NCI-H2196 (cell line): Measurements from ENCODE around the gene AP3D1.
A peak's percentile ranks its signal among the peaks of the same experiment; 100 is the strongest.

Experiments used
- DNase-seq: peaks from one replicate; lab custom pipeline; 2025; ENCODE audit not compliant: unreplicated experiment; lab: John Stamatoyannopoulos, UW

AP3D1 gene

GRCh38 chr19:2113439-2114211, 37.7 kb downstream of the AP3D1 start:
- DNase-seq, result no peak

- no peak for DNase-seq
These were observed 38.6 kb downstream of the AP3D1 start for GRCh38 chr19:2112516-2113320.

DNA sequence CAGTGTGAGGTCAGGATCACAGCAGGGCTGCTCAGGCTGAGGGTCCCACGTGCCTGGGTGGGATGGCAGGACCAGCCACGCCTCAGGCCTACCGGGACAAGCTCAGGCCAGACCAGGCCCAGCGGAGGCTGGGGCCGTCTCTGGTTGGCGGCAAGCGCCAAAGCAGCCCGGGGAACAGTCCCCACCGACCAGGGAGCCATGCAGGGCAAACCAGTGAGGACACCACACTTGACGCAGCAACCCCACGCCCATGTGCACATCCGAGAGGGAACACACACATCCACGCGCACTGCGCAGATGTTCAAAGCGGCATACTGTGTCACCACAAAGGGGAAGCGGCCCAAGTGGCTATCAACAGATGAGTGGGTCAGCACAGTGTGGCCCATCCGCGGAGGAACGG, 39.5 kb downstream of the AP3D1 start:
- no peak for DNase-seq

DNA sequence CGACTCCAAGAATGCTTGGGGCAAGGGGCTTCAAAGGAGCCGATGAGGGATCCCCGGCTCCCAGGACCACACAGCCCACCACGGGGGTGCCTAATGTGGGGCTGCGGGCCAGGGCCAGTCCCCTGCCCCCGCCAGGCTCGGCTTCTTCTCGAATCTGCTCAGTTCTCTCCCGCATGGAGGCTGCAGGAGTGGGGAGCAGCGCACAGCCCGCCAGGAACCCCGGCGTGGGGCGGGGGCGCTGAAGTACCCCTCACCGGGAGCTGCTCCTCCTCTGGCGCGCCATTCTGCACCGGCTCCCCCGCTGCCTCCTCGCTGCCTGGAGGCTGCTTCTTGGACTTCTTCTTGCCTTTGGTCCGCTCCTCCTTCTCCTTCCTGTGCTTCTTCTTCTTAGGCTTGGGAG, 39.9 kb downstream of the AP3D1 start:
- no peak for DNase-seq

DNA sequence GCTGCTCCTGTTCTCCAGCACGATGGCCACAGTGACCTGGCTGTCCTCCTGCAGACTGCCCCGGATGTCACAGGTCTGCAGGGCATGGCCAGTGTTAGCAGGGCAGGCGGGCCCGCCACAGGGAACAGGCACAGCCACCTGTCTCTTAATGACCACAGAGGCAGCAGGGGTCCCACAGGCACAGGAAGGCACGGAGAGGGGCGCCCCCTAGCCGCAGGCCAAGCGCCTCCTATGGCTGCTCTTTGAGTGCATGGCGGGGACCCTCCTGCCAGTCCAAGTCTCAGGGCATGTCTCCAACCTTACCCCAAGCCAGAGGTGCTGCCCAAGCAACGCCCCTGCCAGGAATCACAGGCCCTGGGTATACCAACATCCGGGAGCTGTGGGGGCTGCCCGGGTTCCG, 40.5 kb downstream of the AP3D1 start:
- DNase-seq, result no peak

- no peak for DNase-seq
These were observed 42.1 kb downstream of the AP3D1 start for GRCh38 chr19:2109046-2109864.

- DNase-seq, result no peak
These were observed 42.9 kb downstream of the AP3D1 start for GRCh38 chr19:2108251-2109016.

DNA sequence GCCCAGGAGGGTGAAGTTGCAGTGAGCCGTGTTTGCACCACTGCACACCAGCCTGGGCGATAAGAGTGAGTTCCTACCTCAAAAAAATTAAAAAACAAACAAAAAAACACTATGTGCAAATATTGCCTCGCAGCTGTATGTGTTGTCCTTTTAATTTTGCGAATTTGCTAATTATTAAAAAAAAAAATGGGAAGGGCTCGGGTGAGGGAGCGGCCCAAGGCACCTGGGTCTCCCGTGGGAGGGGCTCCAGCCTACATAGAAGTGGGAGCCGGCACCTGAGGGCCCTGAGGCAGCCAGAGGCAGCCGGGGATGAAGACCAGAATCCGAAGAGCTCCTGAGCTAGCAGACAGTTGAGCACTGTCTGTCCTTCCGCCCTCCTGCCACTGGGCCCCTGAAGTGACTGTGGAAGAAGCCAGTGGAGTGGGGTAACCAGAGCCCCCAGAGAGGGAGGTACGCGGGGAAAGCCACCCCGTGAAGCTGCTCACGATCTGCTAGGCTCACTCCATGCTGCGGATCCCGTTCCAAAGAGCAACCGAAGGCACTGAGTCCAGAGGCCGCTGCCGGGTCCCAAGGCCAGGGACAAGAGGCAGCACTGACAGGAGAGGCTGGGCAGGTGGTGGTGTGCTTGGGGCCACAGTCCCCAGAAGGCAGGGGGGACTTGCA, 48.2 kb downstream of the AP3D1 start:
- DNase-seq, result no peak

- no peak for DNase-seq
These were observed 49.7 kb downstream of the AP3D1 start for GRCh38 chr19:2101417-2102335.

DNA sequence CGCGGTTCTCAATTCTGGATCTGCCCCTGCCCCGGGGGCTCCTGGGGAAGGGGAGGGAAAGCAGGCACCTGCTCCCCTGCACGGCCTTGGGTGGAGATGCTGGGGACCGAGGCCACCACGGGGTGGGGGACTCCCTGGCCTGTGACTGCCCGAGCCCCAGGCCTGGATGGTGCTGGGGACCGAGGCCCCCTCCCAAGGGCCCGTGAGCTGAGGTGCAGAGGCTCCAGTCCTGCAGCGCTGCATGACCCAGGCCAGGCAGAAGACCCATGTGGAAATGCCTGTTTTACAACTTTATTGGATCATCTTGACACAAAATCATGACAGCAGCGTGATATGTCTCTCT, 50.7 kb downstream of the AP3D1 start:
- DNase-seq, result no peak

DNA sequence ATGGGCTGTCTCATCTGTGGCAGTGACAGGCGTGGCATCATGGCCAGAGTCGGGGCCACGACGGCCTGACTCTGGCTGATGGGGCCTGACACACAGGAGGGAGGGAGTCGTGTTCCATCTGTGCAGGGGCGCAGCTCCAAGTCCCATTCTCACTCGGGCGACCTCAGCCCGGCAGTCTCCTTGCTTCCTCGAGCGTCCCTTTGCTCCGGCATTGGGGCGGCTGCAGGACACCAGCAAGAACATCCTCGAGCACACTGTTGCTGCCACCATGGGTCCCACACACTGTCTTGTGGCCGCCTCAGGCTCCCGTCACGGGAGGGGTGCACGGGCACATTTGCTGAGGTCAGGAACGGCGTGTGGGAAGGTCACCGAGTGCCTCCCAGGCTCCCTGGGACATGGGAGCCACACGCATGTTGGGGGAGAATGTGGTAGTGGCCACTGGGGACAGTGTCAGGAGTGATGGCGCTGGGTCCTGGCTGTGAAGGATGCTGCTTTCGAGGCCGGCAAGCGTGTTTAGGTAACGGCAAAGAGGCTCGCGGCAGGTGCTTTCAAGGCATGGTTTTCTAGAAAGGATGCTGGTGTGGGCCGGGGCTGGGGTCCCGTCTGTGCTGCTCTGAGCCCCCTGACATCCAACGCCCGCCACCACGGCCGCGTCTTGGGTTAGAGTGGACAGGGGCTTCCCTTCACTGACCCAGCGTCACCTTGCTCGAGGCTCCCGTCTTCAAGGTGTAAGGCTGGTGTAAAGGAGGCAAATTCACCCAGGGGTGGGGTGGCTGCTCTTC, 51.2 kb downstream of the AP3D1 start:
- DNase-seq, result no peak

- no peak for DNase-seq
These were observed 52.3 kb downstream of the AP3D1 start for GRCh38 chr19:2099054-2099501.

- no peak for DNase-seq
These were observed 53.5 kb downstream of the AP3D1 start for GRCh38 chr19:2097886-2098327.

GRCh38 chr19:2097203-2097885, 54.0 kb downstream of the AP3D1 start:
- peak; percentile 44 for DNase-seq

GRCh38 chr19:2096480-2097202, 54.7 kb downstream of the AP3D1 start, which contains the start of gene IZUMO4:
TSS of gene IZUMO4 (plus strand) at chr19:2096915. CDS start at chr19:2096946, 31 bp downstream.
- DNase-seq, result peak; percentile 99

GRCh38 chr19:2096034-2096479, 55.3 kb downstream of the AP3D1 start, which contains the start of gene MOB3A:
TSS of gene MOB3A (minus strand) at chr19:2096326. CDS start at chr19:2078560, 17,766 bp downstream.
- peak; percentile 95 for DNase-seq
